Activated CD8-positive, alpha-beta memory T cell treated with anti-CD3 and anti-CD28 coated beads for 24 hours (primary cell): ENCODE data around the gene VCAM1.
"Not testable (repeated sequence)": the region's sequence is repeated elsewhere in the genome, so short reads cannot be mapped to it uniquely, and the experiment has no call there.

Experiments
- DNase-seq: peaks from one replicate; pipeline ENCODE4 v3.0.0-alpha.2; 2020

Gene VCAM1

GRCh38 chr1:100730130-100730529 lies 10.6 kb downstream of the VCAM1 start:
- DNase-seq, result no peak

DNA sequence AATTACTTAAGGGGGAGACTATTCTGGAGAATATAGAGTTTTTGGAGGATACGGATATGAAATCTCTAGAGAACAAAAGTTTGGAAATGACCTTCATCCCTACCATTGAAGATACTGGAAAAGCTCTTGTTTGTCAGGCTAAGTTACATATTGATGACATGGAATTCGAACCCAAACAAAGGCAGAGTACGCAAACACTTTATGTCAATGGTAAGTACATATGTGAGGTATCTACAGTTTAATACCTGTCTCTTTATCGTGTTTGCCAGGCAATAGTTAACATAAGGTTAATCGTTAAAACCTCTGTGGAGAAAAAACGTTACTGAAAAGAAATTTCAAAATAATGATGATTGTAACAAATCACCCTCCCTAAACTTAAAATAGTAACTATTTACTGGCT lies 11.8 kb downstream of the VCAM1 start:
- no peak for DNase-seq

DNA sequence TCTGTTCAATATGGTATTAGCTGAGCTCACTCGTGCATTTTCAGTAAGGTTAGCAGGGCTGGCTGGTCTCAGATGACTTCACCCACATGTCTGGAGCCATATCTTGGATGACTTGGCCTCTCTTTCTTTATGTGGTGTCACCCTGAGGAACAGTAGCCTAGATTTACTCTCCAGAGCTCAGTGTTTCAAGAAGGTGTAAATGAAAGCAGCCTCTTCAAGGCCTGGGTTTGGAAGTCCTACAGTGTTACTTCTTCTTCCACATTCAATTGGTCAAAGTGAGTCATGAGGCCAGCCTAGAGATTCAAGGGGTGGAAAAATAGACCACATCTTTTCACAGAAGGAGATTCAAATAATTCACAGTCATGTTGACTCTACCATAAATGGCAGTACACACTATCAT lies 12.2 kb downstream of the VCAM1 start:
- no peak for DNase-seq

DNA sequence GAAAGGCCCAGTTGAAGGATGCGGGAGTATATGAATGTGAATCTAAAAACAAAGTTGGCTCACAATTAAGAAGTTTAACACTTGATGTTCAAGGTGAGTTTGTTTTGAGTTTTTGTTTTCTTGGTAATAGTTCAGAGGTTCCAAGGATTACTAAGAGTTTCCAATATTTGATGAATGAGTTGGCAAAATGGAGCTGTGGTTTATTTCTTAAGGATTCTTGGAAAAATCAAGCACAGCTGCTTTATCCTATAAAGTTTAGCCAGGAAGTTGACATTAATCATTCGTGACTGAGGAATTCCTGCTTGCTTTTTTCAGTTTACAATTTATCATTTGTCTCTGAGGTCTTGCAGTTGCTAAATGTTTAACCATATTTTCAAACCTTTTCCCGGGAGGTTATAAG lies 15.1 kb downstream of the VCAM1 start:
- no peak for DNase-seq

DNA sequence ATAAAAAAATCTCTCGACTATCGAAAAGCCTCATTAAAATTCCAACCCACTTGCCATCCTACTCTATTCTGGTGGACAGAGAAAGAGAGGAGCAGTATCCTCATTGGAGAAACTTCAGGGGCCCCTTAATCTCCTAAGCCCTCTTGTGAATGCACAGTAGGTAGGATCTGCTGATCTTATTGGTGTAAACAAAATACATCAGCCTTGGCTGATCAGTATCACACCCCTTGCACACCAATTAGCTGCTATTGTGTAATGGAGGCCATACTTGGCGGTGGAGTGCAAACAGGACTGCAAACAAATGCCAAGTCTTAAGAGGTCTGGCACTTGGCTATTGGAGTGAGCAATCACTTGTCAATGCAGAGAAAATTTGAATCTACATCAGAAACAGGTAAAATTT lies 15.7 kb downstream of the VCAM1 start:
- DNase-seq, result no peak

GRCh38 chr1:100736324-100736723 lies 16.8 kb downstream of the VCAM1 start:
- DNase-seq, result no peak

DNA sequence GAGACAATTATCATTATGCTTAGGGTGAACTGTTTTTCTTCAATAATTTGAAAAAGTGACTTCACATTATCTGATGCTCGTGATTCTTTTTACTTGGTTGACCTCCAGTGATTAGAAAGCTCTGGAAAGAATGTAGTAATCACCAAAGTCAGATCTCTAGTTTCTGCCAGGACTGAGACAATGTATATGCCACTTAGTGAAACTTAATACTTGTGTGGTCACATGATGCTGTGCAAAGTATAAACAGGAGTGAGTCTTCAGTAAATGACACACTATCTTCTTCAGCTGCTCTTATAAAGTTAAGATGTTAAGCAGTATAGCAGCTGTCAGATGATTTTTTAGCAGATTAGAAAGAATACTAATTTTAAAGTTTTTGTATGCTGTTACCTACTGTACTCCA lies 17.2 kb downstream of the VCAM1 start:
- no peak for DNase-seq

DNA sequence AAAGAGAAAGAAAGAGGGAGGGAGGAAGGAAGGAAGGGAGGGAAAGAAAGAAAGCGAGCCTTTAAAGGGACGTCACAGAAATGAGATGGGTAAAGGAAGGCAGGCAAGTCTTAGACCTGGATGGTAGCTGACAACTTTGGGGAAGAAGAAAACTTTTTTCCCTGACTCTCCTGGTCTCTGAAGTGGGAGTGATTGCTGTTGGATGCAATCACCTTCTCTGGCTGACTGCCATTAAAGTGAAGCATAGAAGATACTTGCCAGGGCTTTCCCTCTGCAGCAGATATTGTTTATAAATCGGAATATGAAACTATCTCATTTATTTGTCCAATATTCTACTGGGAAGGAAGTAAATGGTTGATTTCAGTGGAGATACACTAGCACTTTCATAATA lies 27.0 kb downstream of the VCAM1 start:
- no peak for DNase-seq

- DNase-seq, result no peak
Measured at GRCh38 chr1:100747771-100748170, 28.2 kb downstream of the VCAM1 start.

GRCh38 chr1:100750005-100750885 lies 30.7 kb downstream of the VCAM1 start:
- DNase-seq, result no peak

- no peak for DNase-seq
Measured at GRCh38 chr1:100752791-100753190, 33.2 kb downstream of the VCAM1 start.

GRCh38 chr1:100757946-100758345 lies 38.4 kb downstream of the VCAM1 start:
- DNase-seq, result no peak

DNA sequence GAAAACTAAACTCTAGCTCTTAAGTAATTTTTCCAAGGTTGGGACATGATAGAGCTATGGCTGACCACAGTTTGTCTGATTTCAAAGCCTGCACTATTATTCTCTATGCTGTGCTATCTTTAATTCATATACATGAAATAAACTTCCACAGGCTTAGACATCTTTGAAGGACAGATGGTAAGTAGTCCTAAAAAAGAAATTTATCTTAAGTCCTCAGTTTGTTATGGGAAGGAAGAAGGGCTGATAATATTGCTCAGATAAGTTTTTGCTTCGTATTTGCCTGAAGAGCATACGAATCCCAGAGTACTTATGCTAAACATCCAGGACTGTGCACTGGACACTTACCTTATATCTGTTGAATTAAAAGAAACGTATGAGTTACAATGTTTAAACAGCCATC lies 39.6 kb downstream of the VCAM1 start:
- DNase-seq, result no peak

GRCh38 chr1:100760511-100760910 lies 41.0 kb downstream of the VCAM1 start:
- no peak for DNase-seq

GRCh38 chr1:100762461-100762860 lies 42.9 kb downstream of the VCAM1 start:
- no peak for DNase-seq

DNA sequence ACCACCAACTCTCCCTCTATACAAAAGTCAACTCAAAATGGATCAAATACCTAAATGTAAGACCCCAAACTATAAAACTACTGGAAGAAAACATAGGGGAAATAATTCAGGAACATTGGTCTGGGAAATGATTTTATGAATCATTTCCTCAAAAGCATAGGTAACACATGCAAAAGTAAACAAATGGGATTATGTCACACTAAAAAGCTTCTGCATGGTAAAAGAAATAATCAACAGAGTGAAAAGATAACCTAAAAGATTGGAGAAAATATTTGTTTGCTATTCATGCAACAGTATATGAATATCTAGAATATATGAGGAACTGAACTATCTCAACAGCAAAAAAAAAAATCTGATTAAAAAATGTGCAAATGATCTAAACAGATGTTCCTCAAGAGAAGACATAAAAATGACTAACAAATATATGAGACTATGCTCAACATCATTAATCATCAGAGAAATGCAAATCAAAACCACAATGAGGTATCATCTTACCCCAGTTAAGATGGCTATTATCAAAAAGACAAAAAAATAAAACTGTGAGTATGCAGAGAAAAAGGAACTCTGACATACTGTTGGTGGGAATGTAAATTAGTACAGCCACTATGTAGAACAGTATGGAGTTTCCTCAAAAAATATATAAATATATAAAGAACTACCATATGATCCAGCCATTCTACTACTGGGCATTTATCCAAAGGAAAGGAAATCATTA lies 47.8 kb downstream of the VCAM1 start:
- no peak for DNase-seq

DNA sequence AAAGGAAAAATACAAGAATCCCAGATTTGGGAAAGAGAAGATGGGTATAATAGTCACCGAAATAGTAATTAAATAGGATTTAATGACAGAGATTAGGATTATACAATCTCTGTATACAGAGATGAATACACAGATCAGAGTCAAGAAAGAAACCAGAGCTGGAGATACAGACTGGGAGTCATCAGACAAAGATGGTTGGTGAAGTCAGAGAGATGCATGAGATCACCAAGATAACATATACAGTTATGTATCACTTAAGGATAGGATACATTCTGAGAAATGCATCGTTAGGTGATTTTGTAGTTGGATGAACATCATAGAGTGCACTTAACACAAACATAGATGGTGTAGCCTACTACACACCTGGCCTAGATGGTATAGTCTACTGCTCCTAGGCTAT lies 49.8 kb downstream of the VCAM1 start:
- DNase-seq, result no peak

- DNase-seq, result no peak
Measured at GRCh38 chr1:100769906-100770646, 50.5 kb downstream of the VCAM1 start.

GRCh38 chr1:100773444-100773843 lies 53.9 kb downstream of the VCAM1 start:
- no peak for DNase-seq

DNA sequence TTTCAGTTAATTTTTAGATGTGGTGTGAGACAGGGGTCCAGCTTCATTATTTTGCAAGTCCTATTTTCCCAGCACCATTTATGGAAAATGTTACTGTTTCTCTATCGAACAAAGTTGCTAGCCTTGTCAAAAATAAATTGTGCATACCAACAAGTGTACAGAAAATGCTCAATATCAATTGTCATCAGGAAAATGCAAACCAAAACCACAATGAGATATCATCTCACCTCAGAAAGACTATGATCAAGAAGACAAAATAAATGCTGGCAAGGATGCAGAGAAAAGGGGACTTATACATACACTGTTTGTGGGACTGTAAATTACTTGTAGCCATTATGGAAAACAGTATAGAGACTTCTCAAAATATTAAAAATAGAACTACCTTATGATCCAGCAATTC lies 54.8 kb downstream of the VCAM1 start:
- no peak for DNase-seq

GRCh38 chr1:100775483-100775882 lies 55.9 kb downstream of the VCAM1 start:
- DNase-seq, result no peak

GRCh38 chr1:100778748-100779147 lies 59.2 kb downstream of the VCAM1 start:
- DNase-seq, result no peak

DNA sequence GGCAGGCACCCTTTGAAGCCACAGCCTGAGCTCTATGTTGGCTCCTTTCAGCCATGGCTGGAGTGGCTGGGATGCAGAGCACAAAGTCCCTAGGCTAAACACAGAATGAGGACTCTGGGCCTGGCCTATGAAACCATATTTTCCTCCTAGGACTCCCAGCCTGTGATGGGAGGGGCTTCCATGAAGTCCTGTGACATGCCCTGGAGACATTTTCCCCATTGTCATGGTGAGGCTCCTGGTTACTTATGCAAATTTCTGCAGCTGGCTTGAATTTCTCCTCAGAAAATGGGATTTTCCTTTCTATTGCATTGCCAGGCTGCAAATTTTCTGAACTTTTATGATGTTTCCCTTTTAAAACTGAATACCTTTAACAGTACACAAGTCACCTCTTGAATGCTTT lies 61.3 kb downstream of the VCAM1 start:
- DNase-seq, result no peak

DNA sequence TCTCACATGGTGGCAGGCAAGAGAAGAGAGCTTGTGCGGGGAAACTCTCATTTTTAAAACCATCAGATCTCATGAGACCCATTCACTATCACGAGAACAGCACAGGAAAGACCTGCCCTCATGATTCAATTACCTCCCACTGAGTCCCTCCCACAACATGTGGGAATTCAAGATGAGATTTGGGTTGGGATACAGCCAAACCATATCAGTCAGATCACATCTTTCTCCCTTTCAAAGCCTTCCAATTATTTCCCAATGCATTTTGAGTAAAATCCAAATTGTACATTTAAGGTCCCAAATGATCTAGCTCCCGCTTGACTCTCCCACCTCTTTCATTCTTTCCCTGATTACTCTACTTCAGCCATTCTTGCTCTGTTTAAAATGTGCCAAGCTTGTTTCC lies 62.2 kb downstream of the VCAM1 start:
- not testable (repeated sequence) for DNase-seq
